GM12878 (cell line): Measurements from ENCODE around the gene RFX7. TPM values are rescaled to one million over a fixed set of nuclear protein-coding genes. Genes with fewer than 3 reads are reported as not detected.
"Not testable (repeated sequence)": the region's sequence is repeated elsewhere in the genome, so short reads cannot be mapped to it uniquely, and the experiment has no call there.

Source experiments
- ATAC-seq: fragments of 200-7000 bp; cut with Tn5 transposase; 3 replicates; pipeline ENCODE4 v1.9.1; 2020; ENCODE audit warnings: mild to moderate bottlenecking, moderate library complexity
- BruUV-seq: library from RNA; stranded (reverse); fragments of 400-500 nt; replicated peaks from 2 replicates; lab custom pipeline; 2021; lab: Mats Ljungman, UMichigan
- CTCF ChIA-PET: fragments of 300-600 bp; sonication (Branson Sonifier 250); formaldehyde crosslinking; extraction: SDS; loops from one replicate; lab custom pipeline; 2021; ENCODE audit warnings: inconsistent platforms; lab: Yijun Ruan, JAX
- POLR2A ChIA-PET: fragments of 350-600 bp; formaldehyde crosslinking; extraction: SDS; loops from one replicate; lab custom pipeline; 2021; ENCODE audit warnings: inconsistent platforms; lab: Charles Lee
- RAD21 ChIA-PET: fragments of 300-600 bp; sonication (Branson Sonifier 250); formaldehyde crosslinking; loops from one replicate; lab custom pipeline; 2023; ENCODE audit warnings: antibody characterized with exemption; ENCODE audit not compliant: unreplicated experiment; lab: Charles Lee
- SMC1A ChIA-PET: fragments of 300-600 bp; sonication (Branson Sonifier 250); formaldehyde crosslinking; loops from one replicate; lab custom pipeline; 2023; ENCODE audit not compliant: unreplicated experiment, uncharacterized antibody; lab: Charles Lee
- DNase-seq: peaks from one replicate; pipeline ENCODE4 v3.0.0-alpha.2; 2011; ENCODE audit warnings: low read depth, low spot score
- FAIRE-seq: peaks from 3 replicates; lab custom pipeline; 2011; peaks lifted over from hg19 to GRCh38; lab: Jason Lieb, UNC
- H2AFZ ChIP-seq: 2 replicates; pipeline ENCODE4 v1.6.0; 2011; ENCODE audit warnings: low read depth, low read length, control low read depth; ENCODE audit not compliant: control insufficient read depth
- H3K27ac ChIP-seq: 2 replicates; pipeline ENCODE4 v1.5.1; 2011; ENCODE audit warnings: control low read depth; ENCODE audit not compliant: control insufficient read depth, insufficient read depth
- H3K27me3 ChIP-seq, 2 experiments: replicated peaks in 1 of 2; 2 replicates each; pipeline versions ENCODE4 v1.6.0 to v1.6.1; 2011; ENCODE audit warnings: low read length in 1 of 2; ENCODE audit not compliant: control insufficient read depth in 2 of 2, insufficient read depth in 2 of 2
- H3K36me3 ChIP-seq, 2 experiments: 2 replicates each; pipeline ENCODE4 v1.5.1; 2011; ENCODE audit warnings: low read length in 1 of 2; ENCODE audit not compliant: control insufficient read depth in 2 of 2, insufficient read depth in 2 of 2
- H3K4me1 ChIP-seq: 2 replicates; pipeline ENCODE4 v1.6.1; 2011; ENCODE audit warnings: mild to moderate bottlenecking, low read length, moderate library complexity, mixed read lengths; ENCODE audit not compliant: control insufficient read depth, insufficient read depth
- H3K4me2 ChIP-seq: 2 replicates; pipeline ENCODE4 v1.6.0; 2011; ENCODE audit warnings: control low read depth; ENCODE audit not compliant: control insufficient read depth, insufficient read depth
- H3K4me3 ChIP-seq: fragments of 200-600 bp; sonication (generic); 2 replicates; pipeline ENCODE4 v1.5.1; 2016
- H3K79me2 ChIP-seq: 2 replicates; pipeline ENCODE4 v1.6.0; 2011; ENCODE audit warnings: low read length; ENCODE audit not compliant: control insufficient read depth, insufficient read depth
- H3K9ac ChIP-seq: 2 replicates; pipeline ENCODE4 v1.8.0; 2011; ENCODE audit warnings: low read length, control low read depth, mixed read lengths; ENCODE audit not compliant: control insufficient read depth, insufficient read depth
- H3K9me3 ChIP-seq: replicated peaks from 3 replicates; pipeline ENCODE4 v1.5.1; 2011; ENCODE audit warnings: mild to moderate bottlenecking, low read length; ENCODE audit not compliant: control insufficient read depth, insufficient read depth
- H4K20me1 ChIP-seq: 2 replicates; pipeline ENCODE4 v1.6.0; 2011; ENCODE audit not compliant: control insufficient read depth, insufficient read depth
- ATF3 ChIP-seq: IDR thresholded peaks from 2 replicates; pipeline ENCODE4 v1.6.1; 2011; ENCODE audit warnings: low read depth, mild to moderate bottlenecking, low read length, moderate library complexity, borderline replicate concordance; ENCODE audit errors: extremely low read depth
- E4F1 ChIP-seq: fragments of 450-650 bp; IDR thresholded peaks from 2 replicates; pipeline ENCODE4 v1.6.1; 2018; ENCODE audit warnings: borderline replicate concordance, mild to moderate bottlenecking; ENCODE audit not compliant: partially characterized antibody
- ELK1 ChIP-seq: IDR thresholded peaks from 2 replicates; pipeline ENCODE4 v1.6.1; 2012; ENCODE audit warnings: low read depth, low read length, improper control_type of control experiment
- LARP7 ChIP-seq: fragments of 450-650 bp; IDR thresholded peaks from 2 replicates; pipeline ENCODE4 v1.6.1; 2017; ENCODE audit warnings: mild to moderate bottlenecking
- MYB ChIP-seq: fragments of 150-350 bp; IDR thresholded peaks from 2 replicates; pipeline ENCODE4 v1.6.1; 2014; ENCODE audit warnings: mild to moderate bottlenecking, low read depth, low read length, borderline replicate concordance
- NBN ChIP-seq: fragments of 450-650 bp; IDR thresholded peaks from 2 replicates; pipeline ENCODE4 v1.6.1; 2016
- NFYA ChIP-seq: IDR thresholded peaks from 2 replicates; pipeline ENCODE4 v1.6.1; 2011; ENCODE audit warnings: low read depth, mild to moderate bottlenecking, low read length, improper control_type of control experiment, borderline replicate concordance
- NFYB ChIP-seq: IDR thresholded peaks from 2 replicates; pipeline ENCODE4 v1.6.1; 2011; ENCODE audit warnings: low read depth, mild to moderate bottlenecking, low read length, improper control_type of control experiment, moderate library complexity; ENCODE audit not compliant: insufficient read depth
- RELA ChIP-seq: fragments of 450-650 bp; IDR thresholded peaks from 2 replicates; pipeline ENCODE4 v1.8.0; 2014; ENCODE audit warnings: borderline replicate concordance; ENCODE audit not compliant: partially characterized antibody
- SIX5 ChIP-seq: IDR thresholded peaks from 2 replicates; pipeline ENCODE4 v1.6.1; 2011; ENCODE audit warnings: mild to moderate bottlenecking, low read depth, low read length, moderate library complexity; ENCODE audit not compliant: severe bottlenecking
- SP1 ChIP-seq: IDR thresholded peaks from one replicate; pipeline ENCODE4 v1.6.1; 2011; ENCODE audit warnings: low read depth, low read length
- ZSCAN29 ChIP-seq: fragments of 450-650 bp; IDR thresholded peaks from 2 replicates; pipeline ENCODE4 v1.6.1; 2017; ENCODE audit warnings: mild to moderate bottlenecking, moderate library complexity
- WGBS: methylation state at CpG from one replicate; pipeline ENCODE4 v1.1.6; 2016; ENCODE audit warnings: low lambda C conversion rate; ENCODE audit not compliant: insufficient replicate concordance, insufficient coverage; ENCODE audit errors: missing lambda C conversion rate; 5-methylcytosine and 5-hydroxymethylcytosine counted together
- in situ Hi-C: fragments of 300-500 bp; cut with MboI; formaldehyde crosslinking; loops from 9 replicates; pipeline ENCODE4 v1.14.3; 2018; ENCODE audit warnings: mixed read lengths
- intact Hi-C: fragments of 100-400 bp; cut with micrococcal nuclease; formaldehyde crosslinking; loops from one replicate; pipeline ENCODE4 v1.14.2; 2022; ENCODE audit not compliant: unreplicated experiment
- polyA plus RNA-seq, 11 experiments: library from polyadenylated mRNA; depleted of rRNA in 4 of 11; unstranded in 6 of 11; stranded (reverse) in 5 of 11; fragments of >200 nt; fragmentation: Nextera tagmentation in 4 of 11; fragmentation: Illumina TruSeq in 1 of 11; extraction: Ambion mirVana in 4 of 11; extraction: Trizol in 1 of 11; gene quantifications; 1 replicate in 1 of 11; 2 replicates in 10 of 11; pipeline versions ENCODE4 v1.2.1 to v1.2.3, GENCODE V29; 2011 to 2016; ENCODE audit warnings: inconsistent platforms in 2 of 11, missing spikeins in 2 of 11, low read depth in 1 of 11
- total RNA-seq, 4 experiments: library from RNA; depleted of rRNA in 3 of 4; stranded (reverse); fragments of >200 nt in 3 of 4; fragmentation: Illumina TruSeq in 1 of 4; extraction: Trizol in 1 of 4; gene quantifications; 2 replicates each; pipeline versions ENCODE4 v1.2.1 to v1.2.3, GENCODE V29; 2013 to 2021

The RFX7 gene
- total and polyA plus RNA-seq, 10 of the 15 experiments (the other 5 are each of a cell fraction or from before 2014, with no cell fraction given): 3.2 to 31.4 (median 10.7) TPM

- no peak for TF ChIP-seq ELK1
- no peak for TF ChIP-seq E4F1
- no peak for TF ChIP-seq MYB
- TF ChIP-seq, all 136 proteins: peak for 0
Measured at GRCh38 chr15:56160966-56161365, 82.7 kb downstream of the RFX7 start (continued).

- BruUV-seq: no TSS peak
- TF ChIP-seq RELA: no peak
- TF ChIP-seq NFYA: no peak
- no peak for TF ChIP-seq ATF3
- no peak for TF ChIP-seq ZSCAN29
- TF ChIP-seq NFYB: no peak
- no peak for TF ChIP-seq LARP7
- TF ChIP-seq NBN: no peak
- no peak for TF ChIP-seq SP1
- no peak for TF ChIP-seq SIX5
- no peaks in the 10 kb centered on the region for H3K4me1 ChIP-seq
- peaks cover 4% of the 10 kb centered on the region; the same call in 1 of the 2 replicates for H3K79me2 ChIP-seq
- no peaks in the 10 kb centered on the region for H3K36me3 ChIP-seq
- DNase-seq (no peak), FAIRE-seq (no peak), ATAC-seq (no peak)
- no peak overlapping the region for H3K4me2 ChIP-seq
- no peaks in the 10 kb centered on the region for H4K20me1 ChIP-seq
- in situ Hi-C loops: no loop called here
- peaks cover 2% of the 10 kb centered on the region; the same call in 2 of the 3 replicates for H3K9me3 ChIP-seq
- no peaks in the 10 kb centered on the region for H3K27me3 ChIP-seq
- no peak overlapping the region for H3K27ac ChIP-seq
- no peak overlapping the region for H2AFZ ChIP-seq
- ChIA-PET POLR2A (interaction anchor here (0.6 kb wide), 1 partner anchor 30 kb away, joined by 3 read pairs; no protein-coding TSS in a partner anchor), CTCF (no interaction called here), RAD21 (no interaction called here), SMC1A (no interaction called here)
- intact Hi-C loops: no loop called here
- 78% methylated on average over 3 of the region's 3 CpGs for WGBS
- no peak overlapping the region for H3K4me3 ChIP-seq
- no peak overlapping the region for H3K9ac ChIP-seq
Measured at GRCh38 chr15:56156877-56157276, 86.8 kb downstream of the RFX7 start.

GRCh38 chr15:56155278-56155677 is 88.4 kb downstream of the RFX7 start:
- in situ Hi-C loops, H4K20me1 ChIP-seq, DNase-seq, ATAC-seq, H3K4me3 ChIP-seq, H2AFZ ChIP-seq, intact Hi-C loops, POLR2A ChIA-PET, H3K9me3 ChIP-seq, BruUV-seq, FAIRE-seq, RAD21 ChIA-PET, H3K27me3 ChIP-seq, CTCF ChIA-PET, H3K79me2 ChIP-seq, H3K4me1 ChIP-seq, H3K4me2 ChIP-seq, H3K36me3 ChIP-seq, H3K9ac ChIP-seq, SMC1A ChIA-PET, H3K27ac ChIP-seq: not testable (repeated sequence)
- 97% methylated on average over 7 of the region's 10 CpGs for WGBS
